Measurements from ENCODE around the gene FREM2. TPM values are rescaled to one million over a fixed set of nuclear protein-coding genes. Genes with fewer than 3 reads are reported as not detected.

FREM2 gene
- total and polyA plus RNA-seq, 7 donors = 0.18 to 9.4 (median 2.2) TPM

GRCh38 chr13:38670627-38671026 lies 16.2 kb upstream of the FREM2 start:
- intact Hi-C loops (cut with DNase I) = no loop called here
- Histone ChIP-seq H3K4me3 (no peak overlapping the region), H3K36me3 (ENCODE audit: insufficient read depth in 1 of 2, low read depth in 1 of 2) (no peaks in the 10 kb centered on the region), H3K27me3 (ENCODE audit: insufficient read depth in 3 of 3, low read length in 2 of 3) (no peaks in the 10 kb centered on the region), H3K4me1 (no peaks in the 10 kb centered on the region), H3K9me3 (no peaks in the 10 kb centered on the region), H3K27ac (no peak overlapping the region)
- ATAC-seq (no peak), DNase-seq (no peak)
- WGBS, 3 donors = 5 to 30% (median 13%) methylated on average over 2 of the region's 2 CpGs
- TF ChIP-seq, protein P1, sequence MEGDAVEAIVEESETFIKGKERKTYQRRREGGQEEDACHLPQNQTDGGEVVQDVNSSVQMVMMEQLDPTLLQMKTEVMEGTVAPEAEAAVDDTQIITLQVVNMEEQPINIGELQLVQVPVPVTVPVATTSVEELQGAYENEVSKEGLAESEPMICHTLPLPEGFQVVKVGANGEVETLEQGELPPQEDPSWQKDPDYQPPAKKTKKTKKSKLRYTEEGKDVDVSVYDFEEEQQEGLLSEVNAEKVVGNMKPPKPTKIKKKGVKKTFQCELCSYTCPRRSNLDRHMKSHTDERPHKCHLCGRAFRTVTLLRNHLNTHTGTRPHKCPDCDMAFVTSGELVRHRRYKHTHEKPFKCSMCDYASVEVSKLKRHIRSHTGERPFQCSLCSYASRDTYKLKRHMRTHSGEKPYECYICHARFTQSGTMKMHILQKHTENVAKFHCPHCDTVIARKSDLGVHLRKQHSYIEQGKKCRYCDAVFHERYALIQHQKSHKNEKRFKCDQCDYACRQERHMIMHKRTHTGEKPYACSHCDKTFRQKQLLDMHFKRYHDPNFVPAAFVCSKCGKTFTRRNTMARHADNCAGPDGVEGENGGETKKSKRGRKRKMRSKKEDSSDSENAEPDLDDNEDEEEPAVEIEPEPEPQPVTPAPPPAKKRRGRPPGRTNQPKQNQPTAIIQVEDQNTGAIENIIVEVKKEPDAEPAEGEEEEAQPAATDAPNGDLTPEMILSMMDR (IDR thresholded peaks at IDR 0.05) = no peak

DNA sequence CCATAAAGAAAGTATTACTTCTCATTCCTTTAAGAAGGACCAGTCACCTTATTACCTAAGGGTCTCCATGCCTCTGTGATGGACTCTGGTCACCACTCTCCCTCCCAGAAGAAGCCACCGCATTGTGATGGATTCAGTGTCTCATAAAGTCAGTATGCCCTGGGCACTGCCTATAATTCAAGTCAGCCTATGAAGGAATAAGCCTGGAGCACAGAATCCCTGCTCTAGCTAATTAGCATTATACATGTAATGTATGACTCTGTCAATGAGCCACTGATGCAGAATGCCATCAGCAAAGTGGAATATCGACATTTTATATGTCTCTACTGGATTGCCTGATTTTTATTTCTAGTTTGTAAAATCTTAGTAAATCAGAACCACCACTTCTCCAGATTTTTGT lies 14.9 kb upstream of the FREM2 start:
- WGBS, 3 donors = 88 to 91% (median 89%) methylated on average over 2 of the region's 2 CpGs
- Histone ChIP-seq H3K27ac (no peak overlapping the region), H3K4me1 (no peaks in the 10 kb centered on the region), H3K36me3 (ENCODE audit: insufficient read depth in 1 of 2, low read depth in 1 of 2) (no peaks in the 10 kb centered on the region), H3K27me3 (ENCODE audit: insufficient read depth in 3 of 3, low read length in 2 of 3) (no peaks in the 10 kb centered on the region), H3K9me3 (no peaks in the 10 kb centered on the region), H3K4me3 (no peak overlapping the region)
- TF ChIP-seq, protein P1 (IDR thresholded peaks at IDR 0.05) = no peak
- DNase-seq (no peak), ATAC-seq (no peak)
- intact Hi-C loops (cut with DNase I) = no loop called here

GRCh38 chr13:38674208-38674607 lies 12.7 kb upstream of the FREM2 start:
- Histone ChIP-seq H3K9me3 (no peaks in the 10 kb centered on the region), H3K36me3 (ENCODE audit: insufficient read depth in 1 of 2, low read depth in 1 of 2) (no peaks in the 10 kb centered on the region), H3K4me1 (no peaks in the 10 kb centered on the region), H3K27me3 (ENCODE audit: insufficient read depth in 3 of 3, low read length in 2 of 3) (no peaks in the 10 kb centered on the region), H3K27ac (no peak overlapping the region), H3K4me3 (no peak overlapping the region)
- no peak for DNase-seq
- TF ChIP-seq, protein P1 (IDR thresholded peaks at IDR 0.05) = no peak
- ATAC-seq = no peak
- intact Hi-C loops (cut with DNase I) = no loop called here
- WGBS, 3 donors = 74 to 78% (median 77%) methylated on average over 4 of the region's 4 CpGs

DNA sequence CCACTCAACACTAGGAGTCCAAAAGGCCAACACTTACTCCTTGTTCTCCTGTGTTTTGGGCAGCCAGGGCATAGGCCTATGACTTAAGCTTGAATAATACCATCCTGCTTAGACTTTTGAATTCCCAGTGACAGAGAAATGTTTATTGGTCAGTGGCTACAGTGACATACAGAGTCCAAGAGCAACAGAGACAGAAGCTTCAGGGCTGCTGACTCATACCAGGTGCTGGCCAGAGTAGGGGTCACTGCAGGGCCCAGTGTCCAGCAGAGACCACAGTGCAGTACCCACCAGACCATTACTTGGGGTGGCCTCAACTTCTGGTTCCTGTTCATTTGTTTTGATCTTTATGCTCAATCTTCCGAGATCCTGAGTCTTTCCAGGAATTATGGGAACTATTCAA lies 6.0 kb upstream of the FREM2 start:
- Histone ChIP-seq H3K36me3 (ENCODE audit: insufficient read depth in 1 of 2, low read depth in 1 of 2) (no peaks in the 10 kb centered on the region), H3K27me3 (ENCODE audit: insufficient read depth in 3 of 3, low read length in 2 of 3) (no peaks in the 10 kb centered on the region), H3K4me3 (no peak overlapping the region), H3K4me1 (no peaks in the 10 kb centered on the region), H3K9me3 (no peaks in the 10 kb centered on the region), H3K27ac (no peak overlapping the region)
- no peak for DNase-seq
- TF ChIP-seq, protein P1 (IDR thresholded peaks at IDR 0.05) = no peak
- intact Hi-C loops (cut with DNase I) = loop anchor here in 1 of 2 donors (10.0 kb wide), 2 partner anchors 194 to 234 kb away; no protein-coding TSS in a partner anchor
- ATAC-seq = no peak
- WGBS, 3 donors = 84 to 97% (median 93%) methylated on average over 1 of the region's 1 CpG

DNA sequence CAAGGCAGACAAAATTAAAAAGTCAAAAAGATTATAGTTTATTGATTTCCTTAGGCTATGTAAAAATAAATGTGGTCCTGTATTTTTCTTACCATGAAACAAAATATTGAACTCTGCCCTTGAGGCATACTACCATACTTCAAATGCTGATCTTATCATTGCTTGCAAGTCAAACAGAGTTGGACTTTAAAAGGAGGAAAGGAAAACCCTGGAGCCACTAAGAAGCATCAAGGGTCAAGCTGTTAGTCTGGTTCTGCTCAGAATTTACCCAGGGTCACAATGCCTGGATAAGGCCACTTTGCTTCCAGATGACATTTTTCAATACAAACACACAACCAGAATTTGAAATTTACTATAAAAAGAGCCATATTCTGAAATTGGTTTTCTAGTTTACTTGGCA lies 2.2 kb upstream of the FREM2 start:
- intact Hi-C loops (cut with DNase I) = loop anchor here (5.0 to 10.0 kb wide), 3 partner anchors 190 to 233 kb away; no protein-coding TSS in a partner anchor
- no peaks in the 10 kb centered on the region for H3K9me3 ChIP-seq
- H3K27me3 ChIP-seq (ENCODE audit: insufficient read depth in 3 of 3, low read length in 2 of 3) = no peaks in the 10 kb centered on the region
- H3K4me1 ChIP-seq = no peaks in the 10 kb centered on the region
- no peak overlapping the region for H3K27ac ChIP-seq
- no peak overlapping the region for H3K4me3 ChIP-seq
- ATAC-seq (no peak), DNase-seq (no peak)
- TF ChIP-seq, protein P1 (IDR thresholded peaks at IDR 0.05) = no peak
- H3K36me3 ChIP-seq (ENCODE audit: insufficient read depth in 1 of 2, low read depth in 1 of 2) = no peaks in the 10 kb centered on the region
